ENCODE measurements around the gene TBCA.

TBCA gene

DNA sequence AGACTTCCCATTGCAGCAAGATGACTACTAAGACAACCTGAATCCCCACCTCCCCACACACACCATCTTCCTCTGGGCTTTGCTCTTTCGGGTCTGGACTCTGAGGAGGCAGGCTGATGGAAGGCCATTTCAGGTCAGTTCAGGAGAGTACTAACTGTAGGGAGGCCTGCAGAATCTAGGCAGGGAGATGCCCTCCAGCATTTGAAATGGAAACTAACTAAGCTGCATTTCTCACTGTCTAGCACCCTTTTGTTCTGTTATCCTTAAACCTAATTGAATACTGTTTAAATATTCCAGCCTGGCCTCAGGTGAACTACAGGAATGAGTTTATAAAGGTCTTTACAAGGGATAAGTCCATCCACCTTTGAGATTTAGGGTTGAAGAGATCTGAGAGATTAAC is 4.9 kb upstream of the TBCA start:
- Mint-ChIP-seq H3K4me3 (no peak overlapping the region), H3K27ac (no peak overlapping the region), H3K9me3 (no peaks in the 10 kb centered on the region), H3K27me3 (peaks cover 0 to 14% of the 10 kb centered on the region in 2 donors), H3K36me3 (ENCODE audit: insufficient read depth) (peaks cover 6% of the 10 kb centered on the region), H3K4me1 (ENCODE audit: low read depth in 2 of 2) (peaks cover 6 to 7% of the 10 kb centered on the region in 2 donors)
- DNase-seq = no peak
- no peak for ATAC-seq (replicated peaks)

DNA sequence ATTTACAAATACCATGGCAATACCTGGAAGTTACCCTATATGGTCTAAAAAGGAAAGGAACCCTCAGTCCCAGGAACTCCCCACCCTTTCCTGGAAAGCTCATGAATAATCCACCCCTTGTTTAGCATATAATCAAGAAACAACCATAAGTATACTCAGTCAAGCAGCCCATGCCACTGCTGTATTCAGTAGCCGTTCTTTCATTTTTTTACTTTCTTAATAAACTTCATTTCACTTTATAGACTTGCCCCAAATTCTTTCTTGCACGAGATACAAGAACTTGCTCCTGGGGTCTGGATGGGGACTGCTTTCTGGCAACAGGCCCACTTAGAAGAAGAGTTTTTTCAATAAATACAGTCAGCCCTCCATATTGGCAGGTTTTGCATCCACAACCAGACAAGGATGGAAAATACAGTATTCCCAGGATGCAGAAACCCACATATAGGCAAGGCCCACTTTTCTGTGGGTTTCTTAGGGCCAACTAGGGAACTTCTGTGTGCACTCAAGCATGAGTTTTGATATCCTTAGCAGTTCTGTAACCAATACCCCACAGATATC is 2.8 kb upstream of the TBCA start:
- no peak for ATAC-seq (replicated peaks)
- Mint-ChIP-seq H3K4me3 (no peak overlapping the region), H3K27ac (no peak overlapping the region), H3K36me3 (ENCODE audit: insufficient read depth) (peaks cover 21% of the 10 kb centered on the region), H3K9me3 (no peaks in the 10 kb centered on the region), H3K27me3 (no peaks in the 10 kb centered on the region), H3K4me1 (ENCODE audit: low read depth in 2 of 2) (peaks cover 21 to 23% of the 10 kb centered on the region in 2 donors)
- DNase-seq = no peak

DNA sequence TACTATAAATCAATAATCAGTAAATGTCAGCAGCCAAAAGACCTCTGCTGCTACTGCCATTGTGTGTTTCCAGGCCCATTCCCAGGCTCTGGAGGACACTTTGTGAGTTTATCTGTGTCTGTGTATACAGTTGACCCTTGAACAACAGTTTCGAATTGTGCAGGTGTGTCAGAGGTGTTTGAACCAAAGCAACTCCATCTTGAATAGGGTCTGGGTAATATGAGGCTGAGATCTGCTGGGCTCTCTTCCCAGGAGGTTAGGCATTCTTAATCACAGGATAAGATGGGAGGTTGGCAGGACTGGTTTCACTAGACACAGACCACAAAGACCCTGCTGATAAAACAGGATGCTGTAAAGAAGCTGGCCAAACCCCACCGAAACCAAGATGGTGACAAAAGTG is 2.3 kb upstream of the TBCA start:
- no peak overlapping the region for H3K4me3 Mint-ChIP-seq
- peaks cover 21% of the 10 kb centered on the region for H3K36me3 Mint-ChIP-seq (ENCODE audit: insufficient read depth)
- H3K4me1 Mint-ChIP-seq (ENCODE audit: low read depth in 2 of 2) = peaks cover 26 to 29% of the 10 kb centered on the region in 2 donors
- H3K9me3 Mint-ChIP-seq = no peaks in the 10 kb centered on the region
- no peak for ATAC-seq (replicated peaks)
- no peak overlapping the region for H3K27ac Mint-ChIP-seq
- no peak for DNase-seq
- no peaks in the 10 kb centered on the region for H3K27me3 Mint-ChIP-seq

DNA sequence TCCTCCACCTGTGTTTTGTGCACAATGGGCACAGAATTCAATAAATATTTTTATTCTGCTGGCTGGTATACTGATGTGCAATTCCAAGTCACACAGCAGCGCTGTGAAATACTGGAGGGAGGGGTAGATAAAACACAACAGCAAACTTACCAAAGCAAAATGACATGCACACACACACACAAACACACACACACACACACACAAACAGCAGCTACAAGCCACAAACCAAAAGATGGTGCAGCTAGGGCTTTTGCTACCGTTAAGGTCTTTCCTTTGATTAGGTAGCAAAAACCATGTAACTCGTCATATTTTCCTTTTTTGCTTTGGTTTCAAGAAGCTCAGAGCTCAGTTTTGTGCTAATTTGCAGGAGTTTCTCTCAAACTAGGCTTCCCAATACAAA is 1.8 kb upstream of the TBCA start:
- no peaks in the 10 kb centered on the region for H3K9me3 Mint-ChIP-seq
- H3K4me1 Mint-ChIP-seq (ENCODE audit: low read depth in 2 of 2) = peaks cover 26 to 32% of the 10 kb centered on the region in 2 donors
- ATAC-seq (replicated peaks) = no peak
- peaks cover 21% of the 10 kb centered on the region for H3K36me3 Mint-ChIP-seq (ENCODE audit: insufficient read depth)
- no peak for DNase-seq
- H3K27me3 Mint-ChIP-seq = no peaks in the 10 kb centered on the region
- H3K27ac Mint-ChIP-seq = peak overlapping the region in 1 of 2 donors; percentile 51
- no peak overlapping the region for H3K4me3 Mint-ChIP-seq

DNA sequence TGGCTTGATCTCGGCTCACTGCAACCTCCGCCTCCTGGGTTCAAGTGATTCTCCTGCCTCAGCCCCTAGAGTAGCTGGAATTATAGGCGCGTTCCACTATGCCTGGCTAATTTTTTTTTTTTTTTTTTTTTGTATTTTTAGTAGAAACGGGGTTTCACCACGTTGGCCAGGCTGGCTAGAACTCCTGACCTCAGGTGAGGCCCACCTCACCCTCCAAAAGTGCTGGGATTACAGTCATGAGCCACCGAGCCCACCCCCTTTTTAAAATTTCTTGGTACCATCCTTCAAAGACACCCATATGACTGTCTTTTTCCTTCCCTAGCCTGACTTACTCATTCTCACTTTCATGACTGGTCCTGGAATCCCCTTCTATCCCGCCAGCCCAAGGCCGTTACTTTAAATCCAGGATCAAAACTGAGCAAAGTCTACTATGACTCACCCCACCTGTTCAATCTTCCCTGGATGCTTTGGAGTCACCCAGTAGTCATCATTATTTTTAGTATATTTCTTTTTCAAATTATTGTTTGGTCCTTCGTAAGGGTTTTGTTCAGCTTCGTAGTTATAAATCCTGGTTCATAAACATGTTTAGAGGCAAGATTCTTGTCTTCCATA is 1.2 kb upstream of the TBCA start:
- Mint-ChIP-seq H3K4me1 (ENCODE audit: low read depth in 2 of 2) (peaks cover 26 to 32% of the 10 kb centered on the region in 2 donors), H3K9me3 (no peaks in the 10 kb centered on the region), H3K4me3 (peak overlapping the region; percentile 90 to 95), H3K27ac (peak overlapping the region in 1 of 2 donors; percentile 51), H3K27me3 (no peaks in the 10 kb centered on the region), H3K36me3 (ENCODE audit: insufficient read depth) (peaks cover 21% of the 10 kb centered on the region)
- ATAC-seq (replicated peaks) (no peak), DNase-seq (no peak)

DNA sequence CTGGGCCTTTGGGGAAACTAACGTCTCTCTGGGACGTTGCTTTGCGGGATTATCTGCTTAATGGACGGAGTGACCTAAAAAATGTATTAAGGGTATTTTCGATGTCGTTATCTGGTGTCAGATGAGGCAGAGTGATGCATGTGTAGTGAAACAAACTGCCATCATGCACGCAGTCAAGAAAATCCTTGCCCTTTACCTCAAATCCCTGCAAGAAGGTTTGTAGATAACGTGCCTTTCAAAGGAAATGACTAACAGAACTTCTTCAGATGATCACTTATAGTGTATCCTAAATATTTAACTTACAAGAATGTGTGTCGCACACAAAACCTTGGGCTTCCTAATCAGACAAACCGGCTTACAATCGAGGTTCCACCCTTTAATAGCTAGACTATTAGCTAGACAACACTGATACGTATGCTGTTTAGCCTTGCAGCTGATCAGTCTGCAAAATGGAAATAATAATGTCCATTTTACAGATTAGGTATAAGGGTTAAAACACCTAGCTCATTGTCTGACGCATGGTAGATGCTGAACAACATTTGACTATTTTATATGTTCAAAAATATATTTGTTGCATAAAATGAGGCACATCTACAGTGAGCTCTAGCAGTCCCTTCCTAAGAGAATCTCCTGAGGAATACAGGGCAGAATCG is 541 bp upstream of the TBCA start:
- peak; percentile 1 for ATAC-seq (replicated peaks)
- Mint-ChIP-seq H3K4me1 (ENCODE audit: low read depth in 2 of 2) (peaks cover 29 to 35% of the 10 kb centered on the region in 2 donors), H3K9me3 (no peaks in the 10 kb centered on the region), H3K27ac (peak overlapping the region; percentile 98), H3K36me3 (ENCODE audit: insufficient read depth) (peaks cover 21% of the 10 kb centered on the region), H3K4me3 (peak overlapping the region; percentile 90 to 95), H3K27me3 (no peaks in the 10 kb centered on the region)
- no peak for DNase-seq

DNA sequence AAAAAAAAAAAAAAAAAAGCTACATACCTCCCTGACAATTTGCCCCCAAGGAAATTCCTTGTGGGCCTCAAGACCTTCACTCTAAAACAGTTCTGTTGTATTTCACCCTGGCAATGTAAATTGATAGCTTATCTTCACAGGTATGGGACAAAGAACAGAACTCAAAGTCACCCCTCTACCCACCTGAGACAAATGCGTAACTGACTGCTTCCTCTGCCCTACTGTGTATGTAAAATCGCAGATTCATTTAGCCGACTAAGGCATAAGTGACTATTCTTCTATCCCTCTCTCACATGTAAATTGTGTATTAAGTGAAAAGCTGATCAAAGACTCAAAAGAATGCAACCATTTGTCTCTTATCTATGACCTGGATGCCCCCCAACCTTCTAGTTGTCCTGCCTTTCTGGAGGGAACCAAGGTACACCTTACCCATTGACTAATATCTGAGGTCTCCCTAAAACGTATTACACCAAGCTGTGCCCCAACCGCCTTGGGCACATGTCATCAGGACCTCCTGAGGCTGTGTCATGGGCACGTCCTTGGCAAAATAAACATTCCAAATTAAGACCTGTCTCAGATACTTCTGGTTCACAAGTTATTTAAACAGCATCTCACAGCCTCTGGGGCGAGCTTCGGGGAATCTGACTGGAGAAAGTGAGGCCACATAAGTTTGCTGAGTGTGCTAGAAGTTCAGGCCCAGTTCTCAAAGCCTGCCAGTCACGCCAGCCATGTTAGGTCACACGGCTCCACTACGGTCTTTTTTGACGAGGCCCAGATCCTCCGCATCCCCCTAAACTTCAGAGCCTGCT is 954 bp downstream of the TBCA start:
- Mint-ChIP-seq H3K27me3 (no peaks in the 10 kb centered on the region), H3K9me3 (no peaks in the 10 kb centered on the region), H3K4me3 (peak overlapping the region; percentile 90 to 95), H3K4me1 (ENCODE audit: low read depth in 2 of 2) (peaks cover 34 to 47% of the 10 kb centered on the region in 2 donors), H3K36me3 (ENCODE audit: insufficient read depth) (peaks cover 25% of the 10 kb centered on the region), H3K27ac (peak overlapping the region; percentile 98)
- ATAC-seq (replicated peaks) (no peak), DNase-seq (no peak)

DNA sequence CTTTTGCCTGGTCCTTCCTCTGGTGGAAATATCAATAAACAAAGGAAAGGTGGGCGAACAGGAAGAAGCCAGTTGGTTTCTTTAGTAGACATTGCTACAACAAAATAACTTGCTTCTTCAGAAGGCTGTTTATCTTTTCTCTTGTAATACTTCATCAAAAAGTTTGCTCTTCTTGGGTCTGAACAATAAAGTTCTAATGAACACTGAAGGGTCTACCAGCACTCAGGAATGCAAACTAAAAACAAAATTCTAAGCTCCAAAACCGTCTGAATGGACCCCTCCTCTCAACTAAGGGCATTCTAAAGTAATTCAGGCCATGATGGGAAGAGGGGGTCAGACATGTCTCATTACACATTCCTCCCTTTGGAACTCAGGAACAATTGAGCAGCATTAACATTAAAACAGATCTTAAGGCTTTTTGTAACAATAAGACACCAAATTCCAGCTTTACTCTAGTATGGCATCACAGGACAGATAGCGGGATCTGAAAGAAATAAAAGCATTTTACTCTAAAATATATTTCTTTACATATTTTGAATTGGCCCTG is 2.3 kb downstream of the TBCA start:
- H3K36me3 Mint-ChIP-seq (ENCODE audit: insufficient read depth) = peaks cover 31% of the 10 kb centered on the region
- H3K4me3 Mint-ChIP-seq = peak overlapping the region in 1 of 2 donors; percentile 95
- ATAC-seq (replicated peaks) (no peak), DNase-seq (no peak)
- no peaks in the 10 kb centered on the region for H3K27me3 Mint-ChIP-seq
- no peaks in the 10 kb centered on the region for H3K9me3 Mint-ChIP-seq
- H3K4me1 Mint-ChIP-seq (ENCODE audit: low read depth in 2 of 2) = peaks cover 38 to 52% of the 10 kb centered on the region in 2 donors
- peak overlapping the region; percentile 98 for H3K27ac Mint-ChIP-seq

DNA sequence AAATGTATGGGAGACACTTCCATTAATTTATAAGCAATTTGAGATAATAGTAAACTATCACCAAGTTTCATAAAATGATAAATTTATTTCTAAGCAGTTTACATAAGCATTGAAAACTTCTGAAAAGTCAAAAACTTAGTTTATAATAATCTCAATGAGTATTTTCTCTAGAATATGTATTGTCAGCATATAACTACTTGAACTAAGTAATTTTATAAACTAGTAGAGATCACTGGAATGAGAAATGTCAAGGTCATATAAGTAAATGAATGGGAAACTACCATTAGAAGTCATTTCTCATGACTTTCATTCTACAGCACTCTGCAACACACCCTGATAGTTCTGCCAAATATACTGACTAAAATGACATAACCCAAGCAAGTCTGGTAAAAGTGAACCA is 3.4 kb downstream of the TBCA start:
- H3K4me3 Mint-ChIP-seq = no peak overlapping the region
- H3K27me3 Mint-ChIP-seq = no peaks in the 10 kb centered on the region
- H3K4me1 Mint-ChIP-seq (ENCODE audit: low read depth in 2 of 2) = peaks cover 40 to 59% of the 10 kb centered on the region in 2 donors
- ATAC-seq (replicated peaks) (no peak), DNase-seq (no peak)
- no peaks in the 10 kb centered on the region for H3K9me3 Mint-ChIP-seq
- H3K36me3 Mint-ChIP-seq (ENCODE audit: insufficient read depth) = peaks cover 33% of the 10 kb centered on the region
- H3K27ac Mint-ChIP-seq = no peak overlapping the region

DNA sequence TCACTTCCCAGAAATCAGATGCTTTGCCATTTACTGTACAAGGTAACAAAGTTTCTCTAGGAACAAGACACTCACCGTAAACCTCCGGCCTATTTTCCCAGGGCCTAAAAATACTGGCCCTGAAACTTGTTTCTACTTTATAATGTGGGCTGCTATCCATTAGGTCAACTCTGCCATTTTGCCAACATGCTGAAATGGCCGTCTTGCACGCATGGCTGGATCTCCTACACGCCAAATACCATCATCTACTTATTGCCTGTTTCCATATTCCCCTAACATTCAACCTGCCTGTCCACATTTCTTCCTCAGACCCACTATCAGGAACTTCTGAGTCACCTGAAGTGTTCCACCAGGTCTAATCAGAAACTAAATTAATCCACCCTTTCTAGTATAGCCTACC is 4.7 kb downstream of the TBCA start:
- DNase-seq (no peak), ATAC-seq (replicated peaks) (no peak)
- H3K4me3 Mint-ChIP-seq = peak overlapping the region in 1 of 2 donors; percentile 11
- H3K4me1 Mint-ChIP-seq (ENCODE audit: low read depth in 2 of 2) = peaks cover 42 to 67% of the 10 kb centered on the region in 2 donors
- H3K36me3 Mint-ChIP-seq (ENCODE audit: insufficient read depth) = peaks cover 33% of the 10 kb centered on the region
- H3K27ac Mint-ChIP-seq = peak overlapping the region in 1 of 2 donors; percentile 12
- no peaks in the 10 kb centered on the region for H3K27me3 Mint-ChIP-seq
- H3K9me3 Mint-ChIP-seq = no peaks in the 10 kb centered on the region

DNA sequence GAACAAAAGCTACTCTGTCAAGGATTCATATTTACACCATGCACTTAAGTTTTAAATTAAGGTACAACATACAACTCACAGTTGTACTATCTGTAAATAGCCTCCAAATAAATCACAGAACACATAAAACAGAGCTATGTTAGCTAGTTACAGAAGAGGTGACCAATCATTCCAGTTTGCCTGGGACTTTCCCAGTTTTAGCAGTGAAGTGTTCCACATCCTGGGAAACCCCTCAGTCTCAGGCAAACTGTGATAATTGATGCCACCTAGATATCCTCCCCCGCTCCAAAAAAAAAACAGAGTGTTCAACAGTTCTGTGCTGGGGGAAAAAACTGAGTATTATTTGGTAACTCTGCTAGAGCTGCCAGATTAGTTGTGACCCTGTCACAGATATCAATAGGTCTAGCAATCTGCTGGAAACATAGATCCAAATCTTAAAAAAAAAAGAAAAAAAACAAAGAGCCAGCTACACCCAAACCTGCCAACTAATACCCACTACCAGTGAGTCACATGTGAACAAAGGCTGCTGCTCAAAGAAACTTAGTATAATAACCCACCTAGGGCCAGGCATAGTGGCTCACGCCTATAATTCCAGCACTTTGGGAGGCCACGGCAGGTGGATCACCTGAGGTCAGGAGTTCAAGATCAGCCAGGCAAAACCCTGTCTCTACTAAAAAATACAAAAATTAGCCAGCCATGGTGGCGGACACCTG is 5.7 kb downstream of the TBCA start:
- H3K4me1 Mint-ChIP-seq (ENCODE audit: low read depth in 2 of 2) = peaks cover 41 to 67% of the 10 kb centered on the region in 2 donors
- H3K4me3 Mint-ChIP-seq = no peak overlapping the region
- peaks cover 25% of the 10 kb centered on the region for H3K36me3 Mint-ChIP-seq (ENCODE audit: insufficient read depth)
- peak; percentile 31 for ATAC-seq (replicated peaks)
- H3K27ac Mint-ChIP-seq = no peak overlapping the region
- H3K9me3 Mint-ChIP-seq = no peaks in the 10 kb centered on the region
- no peak for DNase-seq
- no peaks in the 10 kb centered on the region for H3K27me3 Mint-ChIP-seq

DNA sequence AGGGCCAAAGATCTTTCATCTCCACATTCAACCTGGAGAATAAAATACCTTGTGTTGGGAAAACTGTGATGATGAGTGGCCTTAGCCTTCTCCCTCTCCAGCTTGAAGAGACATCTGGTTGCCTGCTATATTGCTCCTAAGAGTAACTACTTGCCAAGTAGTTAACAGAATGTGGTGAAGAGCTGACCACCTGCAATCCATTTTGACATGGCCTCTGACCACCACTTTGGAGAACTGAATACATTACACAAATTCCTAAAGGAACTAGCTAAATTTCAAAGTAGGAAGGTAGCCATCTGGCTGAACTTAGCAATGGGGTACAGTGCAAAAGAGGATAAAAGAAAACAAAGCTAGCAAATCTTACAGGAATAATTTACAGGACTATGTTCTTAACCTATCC is 7.2 kb downstream of the TBCA start:
- peaks cover 29 to 59% of the 10 kb centered on the region in 2 donors for H3K4me1 Mint-ChIP-seq (ENCODE audit: low read depth in 2 of 2)
- no peak overlapping the region for H3K4me3 Mint-ChIP-seq

DNA sequence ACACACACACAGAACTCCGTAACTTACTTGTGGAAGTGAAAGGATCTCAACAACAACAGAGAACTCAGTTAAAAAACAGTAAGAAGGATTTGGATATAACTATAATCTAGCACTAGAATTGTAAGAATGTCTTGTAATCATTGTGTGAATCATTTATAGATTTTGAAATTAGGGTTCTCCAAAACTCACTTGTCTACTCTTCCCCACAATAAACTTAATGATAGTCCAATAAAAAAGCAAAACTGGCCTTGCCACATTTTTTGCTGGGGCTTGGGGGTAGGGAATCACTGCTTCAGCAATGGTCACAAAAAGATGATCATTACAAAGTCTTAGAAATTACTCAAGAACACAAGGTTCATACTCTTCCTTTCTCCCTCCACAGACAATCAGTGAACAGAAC is 8.8 kb downstream of the TBCA start:
- Mint-ChIP-seq H3K4me1 (ENCODE audit: low read depth in 2 of 2) (peaks cover 25 to 50% of the 10 kb centered on the region in 2 donors), H3K4me3 (no peak overlapping the region), H3K27ac (peak overlapping the region in 1 of 2 donors; percentile 35), H3K9me3 (no peaks in the 10 kb centered on the region), H3K36me3 (ENCODE audit: insufficient read depth) (peaks cover 13% of the 10 kb centered on the region), H3K27me3 (no peaks in the 10 kb centered on the region)
- DNase-seq (no peak), ATAC-seq (replicated peaks) (no peak)

More for the DNA sequence above, 7.2 kb downstream of the TBCA start:
- ATAC-seq (replicated peaks) (no peak), DNase-seq (no peak)
- Mint-ChIP-seq H3K9me3 (no peaks in the 10 kb centered on the region), H3K27ac (no peak overlapping the region), H3K27me3 (no peaks in the 10 kb centered on the region), H3K36me3 (ENCODE audit: insufficient read depth) (peaks cover 13% of the 10 kb centered on the region)
